Adrenal gland (tissue), 12 donors: ENCODE results near the gene MYMX. TPM values are rescaled to one million over a fixed set of nuclear protein-coding genes. Genes with fewer than 3 reads are reported as not detected.
"Not testable (repeated sequence)": the region's sequence is repeated elsewhere in the genome, so short reads cannot be mapped to it uniquely, and the experiment has no call there.

ENCODE experiments used
- DNase-seq, 7 donors: peaks; one replicate each; pipeline ENCODE4 v3.0.0-alpha.2; 2019 to 2020
- H3K27ac ChIP-seq, 5 donors: fragments of 200-600 bp; sonication (generic) in 4 of 5; 1 replicate in 3 of 5; 2 replicates in 2 of 5; pipeline versions ENCODE4 v1.5.1 to v1.8.0; 2016 to 2020; ENCODE audit warnings: mild to moderate bottlenecking in 1 of 5
- H3K27me3 ChIP-seq: fragments of 200-600 bp; 2 replicates; pipeline ENCODE4 v1.8.0; 2021
- H3K36me3 ChIP-seq, 2 donors: fragments of 200-600 bp; replicated peaks in 1 of 2; 1 replicate in 1 of 2; 2 replicates in 1 of 2; pipeline versions ENCODE4 v1.5.1 to v1.8.0; 2018 to 2022
- H3K4me1 ChIP-seq, 2 donors: fragments of 200-600 bp; replicated peaks in 1 of 2; 1 replicate in 1 of 2; 2 replicates in 1 of 2; pipeline versions ENCODE4 v1.5.1 to v1.8.0; 2018 to 2021
- H3K4me3 ChIP-seq, 4 donors: fragments of 200-600 bp; sonication (generic) in 3 of 4; one replicate each; pipeline ENCODE4 v1.5.1; 2016 to 2018
- H3K9me3 ChIP-seq, 3 donors: fragments of 200-600 bp; sonication (generic) in 1 of 3; replicated peaks in 1 of 3; 1 replicate in 2 of 3; 2 replicates in 1 of 3; pipeline versions ENCODE4 v1.5.1 to v1.8.0; 2016 to 2021
- POLR2A ChIP-seq, 2 donors: fragments of 450-650 bp; IDR thresholded peaks; one replicate each; pipeline ENCODE4 v1.6.1; 2017; ENCODE audit warnings: antibody characterized with exemption in 2 of 2, mild to moderate bottlenecking in 2 of 2, moderate library complexity in 1 of 2
- WGBS, 4 donors: extraction: QIAGEN DNeasy Blood & Tissue Kit in 2 of 4; methylation state at CpG; one replicate each; pipeline versions ENCODE4 v1.1.5 to v1.1.7; 2013 to 2017; 5-methylcytosine and 5-hydroxymethylcytosine counted together
- intact Hi-C, 2 donors: fragments of 100-400 bp; cut with DNase I; formaldehyde crosslinking; loops; one replicate each; pipeline versions ENCODE4 v1.14.1 to v1.15.0; 2022 to 2023
- polyA plus RNA-seq, 3 donors: library from polyadenylated mRNA; stranded (reverse); fragments of 200-250 nt in 2 of 3; fragments of 350-450 nt in 1 of 3; fragmentation: Illumina TruSeq in 1 of 3; extraction: RNeasy Lipid Tissue Mini Kit (QIAGEN cat#74804) in 1 of 3; gene quantifications; one replicate each; pipeline ENCODE4 v1.2.3, GENCODE V29; 2013 to 2014
- total RNA-seq, 9 donors: library from RNA; depleted of rRNA in 4 of 9; stranded (reverse); fragments of >200 nt in 4 of 9; fragments of 120-200 nt in 1 of 9; fragmentation: NEBNext Ultra II Directional in 1 of 9; extraction: Animal tissue kit (Norgen Biotek cat#: 25700) in 1 of 9; gene quantifications; one replicate each; pipeline versions ENCODE4 v1.1.0 to v1.2.4, GENCODE V29; 2013 to 2023
- TF ChIP-seq, protein P1 (sequence below), 6 experiments: fragments of 450-650 bp in 4 of 6; fragments of 200-600 bp in 2 of 6; sonication (generic) in 1 of 6; IDR thresholded peaks; 1 replicate in 5 of 6; 2 replicates in 1 of 6; pipeline versions ENCODE4 v1.5.1 to v1.8.0; 2016 to 2021; ENCODE audit warnings: antibody characterized with exemption in 6 of 6, mild to moderate bottlenecking in 2 of 6, moderate library complexity in 1 of 6
- donor health status: healthy with polysubstance abuse.
- donor health status: Bipolar disorder and iron deficiency.
- donor health status: DM: yes; HTN: yes; CAD: no.
- donor health status: DM: no; HTN: no; CAD: no.
- donor health status: DM: no; HTN: no; CAD: no.
- donor health status: DM: yes; HTN: yes; CAD: no.

Gene MYMX
- total and polyA plus RNA-seq, 12 donors, result 0.39 to 0.94 TPM; not detected in 10

- no peak for TF ChIP-seq POLR2A (IDR thresholded peaks at IDR 0.05)
- TF ChIP-seq, protein P1, sequence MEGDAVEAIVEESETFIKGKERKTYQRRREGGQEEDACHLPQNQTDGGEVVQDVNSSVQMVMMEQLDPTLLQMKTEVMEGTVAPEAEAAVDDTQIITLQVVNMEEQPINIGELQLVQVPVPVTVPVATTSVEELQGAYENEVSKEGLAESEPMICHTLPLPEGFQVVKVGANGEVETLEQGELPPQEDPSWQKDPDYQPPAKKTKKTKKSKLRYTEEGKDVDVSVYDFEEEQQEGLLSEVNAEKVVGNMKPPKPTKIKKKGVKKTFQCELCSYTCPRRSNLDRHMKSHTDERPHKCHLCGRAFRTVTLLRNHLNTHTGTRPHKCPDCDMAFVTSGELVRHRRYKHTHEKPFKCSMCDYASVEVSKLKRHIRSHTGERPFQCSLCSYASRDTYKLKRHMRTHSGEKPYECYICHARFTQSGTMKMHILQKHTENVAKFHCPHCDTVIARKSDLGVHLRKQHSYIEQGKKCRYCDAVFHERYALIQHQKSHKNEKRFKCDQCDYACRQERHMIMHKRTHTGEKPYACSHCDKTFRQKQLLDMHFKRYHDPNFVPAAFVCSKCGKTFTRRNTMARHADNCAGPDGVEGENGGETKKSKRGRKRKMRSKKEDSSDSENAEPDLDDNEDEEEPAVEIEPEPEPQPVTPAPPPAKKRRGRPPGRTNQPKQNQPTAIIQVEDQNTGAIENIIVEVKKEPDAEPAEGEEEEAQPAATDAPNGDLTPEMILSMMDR (IDR thresholded peaks at IDR 0.05), result no peak
- no peaks in the 10 kb centered on the region for H3K27me3 ChIP-seq
- peak overlapping the region; percentile 35 to 90 (median 52) for H3K27ac ChIP-seq
- 61 to 100% (median 73%) methylated on average over 2 to 7 of the region's 7 CpGs for WGBS, 4 donors
- H3K4me3 ChIP-seq, result no peak overlapping the region
- peak in 2 of 7 donors; percentile 34 to 56 for DNase-seq
- peaks cover 64 to 85% of the 10 kb centered on the region in 2 donors for H3K4me1 ChIP-seq
- H3K36me3 ChIP-seq, result peaks cover 0 to 36% of the 10 kb centered on the region in 2 donors
- no peaks in the 10 kb centered on the region for H3K9me3 ChIP-seq
- intact Hi-C loops, result no loop called here
Observed at GRCh38 chr6:44228433-44228832, 11.7 kb downstream of the MYMX start.

DNA sequence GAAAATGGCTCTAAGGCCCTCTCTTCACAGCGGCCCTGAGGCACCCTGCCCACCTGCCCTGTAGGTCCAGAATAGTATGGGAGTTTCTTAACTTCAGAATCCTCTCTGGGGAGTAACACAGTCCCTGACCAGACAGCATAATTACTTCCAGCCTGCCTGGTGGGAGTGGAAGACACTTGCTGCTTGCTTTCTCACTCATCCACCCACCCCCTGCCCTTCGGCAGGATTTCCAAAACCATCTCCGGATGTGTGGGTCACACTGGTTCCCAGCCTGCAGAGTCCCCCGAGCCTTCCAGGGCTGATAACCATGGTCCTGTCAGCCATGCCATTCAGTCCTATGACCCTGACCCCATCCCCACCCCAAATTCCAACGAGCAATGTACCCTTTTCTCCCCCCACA lies 12.1 kb downstream of the MYMX start:
- TF ChIP-seq, protein P1 (IDR thresholded peaks at IDR 0.05), result no peak
- TF ChIP-seq POLR2A (IDR thresholded peaks at IDR 0.05), result no peak
- intact Hi-C loops, result no loop called here
- H3K36me3 ChIP-seq, result peaks cover 0 to 36% of the 10 kb centered on the region in 2 donors
- no peak for DNase-seq
- H3K4me1 ChIP-seq, result peaks cover 65 to 85% of the 10 kb centered on the region in 2 donors
- H3K27ac ChIP-seq, result peak overlapping the region; percentile 35 to 90 (median 52)
- no peaks in the 10 kb centered on the region for H3K9me3 ChIP-seq
- 43 to 63% (median 47%) methylated on average over 5 of the region's 5 CpGs for WGBS, 4 donors
- H3K27me3 ChIP-seq, result no peaks in the 10 kb centered on the region
- peak overlapping the region in 1 of 4 donors; percentile 9 for H3K4me3 ChIP-seq

GRCh38 chr6:44229376-44230033 lies 12.8 kb downstream of the MYMX start:
- peak overlapping the region in 1 of 4 donors; percentile 9 for H3K4me3 ChIP-seq

DNA sequence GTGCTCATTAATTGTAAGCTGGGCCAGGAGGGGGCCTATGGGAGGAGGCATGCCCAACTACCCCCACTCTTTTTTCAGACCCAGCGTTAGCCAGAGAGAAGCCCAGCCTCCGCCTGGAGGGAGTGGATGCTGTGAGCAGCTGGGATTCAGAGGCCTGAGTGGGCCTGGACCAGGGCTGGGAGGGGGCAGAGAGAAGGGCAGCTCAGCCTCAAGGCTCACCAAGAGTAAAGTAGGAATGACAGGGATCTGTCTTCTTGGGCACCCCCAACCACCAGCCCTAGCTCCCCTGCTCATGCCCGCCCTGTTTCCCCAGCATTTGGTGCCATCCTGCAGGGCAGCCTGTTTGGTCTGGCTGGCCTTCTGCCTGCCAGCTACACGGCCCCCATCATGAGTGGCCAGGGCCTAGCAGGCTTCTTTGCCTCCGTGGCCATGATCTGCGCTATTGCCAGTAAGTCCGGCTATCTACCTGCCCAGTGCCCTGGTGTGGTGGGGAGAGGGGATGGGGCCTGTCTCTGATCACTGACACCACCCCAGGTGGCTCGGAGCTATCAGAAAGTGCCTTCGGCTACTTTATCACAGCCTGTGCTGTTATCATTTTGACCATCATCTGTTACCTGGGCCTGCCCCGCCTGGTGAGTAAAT lies 13.4 kb downstream of the MYMX start:
- Histone ChIP-seq H3K9me3 (no peaks in the 10 kb centered on the region), H3K27me3 (no peaks in the 10 kb centered on the region), H3K27ac (peak overlapping the region in 4 of 5 donors; percentile 16 to 90 (median 68)), H3K4me1 (peaks cover 61 to 85% of the 10 kb centered on the region in 2 donors), H3K36me3 (peaks cover 0 to 36% of the 10 kb centered on the region in 2 donors), H3K4me3 (no peak overlapping the region)
- DNase-seq, result peak in 1 of 7 donors; percentile 21
- intact Hi-C loops, result loop anchor here (5.0 to 10.0 kb wide), 3 partner anchors 58 to 135 kb away; no protein-coding TSS in a partner anchor
- TF ChIP-seq, protein P1 (IDR thresholded peaks at IDR 0.05), result no peak
- TF ChIP-seq POLR2A (IDR thresholded peaks at IDR 0.05), result no peak
- 62 to 82% (median 77%) methylated on average over 3 to 10 of the region's 10 CpGs for WGBS, 4 donors

More at GRCh38 chr6:44229376-44230033, 12.8 kb downstream of the MYMX start:
- 29 to 42% (median 38%) methylated on average over 8 to 11 of the region's 11 CpGs for WGBS, 4 donors
- Histone ChIP-seq H3K27me3 (no peaks in the 10 kb centered on the region), H3K4me1 (peaks cover 65 to 85% of the 10 kb centered on the region in 2 donors), H3K9me3 (no peaks in the 10 kb centered on the region), H3K27ac (peak overlapping the region; percentile 35 to 90 (median 52)), H3K36me3 (peaks cover 0 to 36% of the 10 kb centered on the region in 2 donors)
- intact Hi-C loops, result loop anchor here (5.0 to 10.0 kb wide), 3 partner anchors 57 to 135 kb away; no protein-coding TSS in a partner anchor
- peak; percentile 70 to 92 (median 89) for DNase-seq
- TF ChIP-seq POLR2A (IDR thresholded peaks at IDR 0.05), result peak in 1 of 2 donors; percentile 53
- TF ChIP-seq, protein P1 (IDR thresholded peaks at IDR 0.05), result no peak

GRCh38 chr6:44231426-44231825 lies 14.7 kb downstream of the MYMX start:
- not testable (repeated sequence) for DNase-seq, H3K4me3 ChIP-seq, H3K9me3 ChIP-seq, H3K27me3 ChIP-seq
- intact Hi-C loops, result loop anchor here (5.0 to 10.0 kb wide), 3 partner anchors 59 to 137 kb away; no protein-coding TSS in a partner anchor
- Histone ChIP-seq H3K27ac (peak overlapping the region in 2 of 5 donors; percentile 88 to 90), H3K36me3 (peaks cover 0 to 36% of the 10 kb centered on the region in 2 donors), H3K4me1 (peaks cover 54 to 73% of the 10 kb centered on the region in 2 donors)
- WGBS, 4 donors, result 82 to 89% (median 87%) methylated on average over 9 of the region's 9 CpGs
